MM.1S (cell line): ENCODE measurements around the gene PRKRIP1.
A peak's percentile ranks its signal among the peaks of the same experiment; 100 is the strongest.

ENCODE experiments used
- DNase-seq: peaks from one replicate; pipeline ENCODE4 v3.0.0-alpha.2; 2015
- H2AFZ ChIP-seq: fragments of 300-600 bp; sonication (generic); 2 replicates; pipeline ENCODE4 v1.6.0; 2016; ENCODE audit warnings: antibody characterized with exemption, low read length
- H3F3A ChIP-seq: fragments of 300-600 bp; sonication (generic); 2 replicates; pipeline ENCODE4 v1.6.1; 2016; ENCODE audit warnings: mild to moderate bottlenecking, antibody characterized with exemption, low read length, moderate library complexity, mixed read lengths; ENCODE audit not compliant: insufficient read depth
- H3K27ac ChIP-seq: fragments of 300-600 bp; sonication (generic); 2 replicates; pipeline ENCODE4 v1.5.1; 2016; ENCODE audit warnings: mild to moderate bottlenecking, low read length
- H3K27me3 ChIP-seq: fragments of 300-600 bp; sonication (generic); replicated peaks from 2 replicates; pipeline ENCODE4 v1.6.0; 2016; ENCODE audit warnings: low read length; ENCODE audit not compliant: insufficient read depth
- H3K36me3 ChIP-seq: fragments of 300-600 bp; sonication (generic); replicated peaks from 2 replicates; pipeline ENCODE4 v1.6.1; 2016; ENCODE audit warnings: mild to moderate bottlenecking, low read length, mixed read lengths; ENCODE audit not compliant: insufficient read depth
- H3K4me1 ChIP-seq: fragments of 300-600 bp; sonication (generic); 2 replicates; pipeline ENCODE4 v1.6.1; 2016; ENCODE audit warnings: low read length, mixed read lengths
- H3K4me2 ChIP-seq: fragments of 300-600 bp; sonication (generic); 2 replicates; pipeline ENCODE4 v1.6.0; 2016; ENCODE audit warnings: low read depth, low read length
- H3K4me3 ChIP-seq: fragments of 300-600 bp; sonication (generic); 2 replicates; pipeline ENCODE4 v1.5.1; 2016; ENCODE audit warnings: low read length, mixed read lengths
- H3K79me2 ChIP-seq: fragments of 300-600 bp; sonication (generic); 2 replicates; pipeline ENCODE4 v1.6.1; 2016; ENCODE audit warnings: mixed run types, low read length, mixed read lengths
- H3K9ac ChIP-seq: fragments of 300-600 bp; sonication (generic); 2 replicates; pipeline ENCODE4 v1.6.1; 2016; ENCODE audit warnings: low read length, mixed read lengths
- H3K9me2 ChIP-seq: fragments of 300-600 bp; sonication (generic); replicated peaks from 2 replicates; pipeline ENCODE4 v1.6.1; 2016; ENCODE audit warnings: mild to moderate bottlenecking, low read length, mixed read lengths; ENCODE audit not compliant: insufficient read depth
- H3K9me3 ChIP-seq: fragments of 300-600 bp; sonication (generic); replicated peaks from 2 replicates; pipeline ENCODE4 v1.6.1; 2016; ENCODE audit warnings: mild to moderate bottlenecking, low read length, mixed read lengths; ENCODE audit not compliant: insufficient read depth
- H4K20me1 ChIP-seq: fragments of 300-600 bp; sonication (generic); 2 replicates; pipeline ENCODE4 v1.6.1; 2016; ENCODE audit warnings: mild to moderate bottlenecking, low read length, moderate library complexity, mixed read lengths; ENCODE audit not compliant: insufficient read depth
- EZH2 ChIP-seq: fragments of 300-600 bp; sonication (generic); optimal IDR thresholded peaks from 2 replicates; pipeline ENCODE3; 2017; ENCODE audit warnings: low read depth, mild to moderate bottlenecking, antibody characterized with exemption, low read length, mixed read lengths
- EZH2phosphoT487 ChIP-seq: fragments of 300-600 bp; sonication (generic); IDR thresholded peaks from 2 replicates; pipeline ENCODE4 v1.6.1; 2018; ENCODE audit warnings: antibody characterized with exemption, low read length
- TF ChIP-seq, protein P1 (sequence below): fragments of 300-600 bp; sonication (generic); IDR thresholded peaks from 2 replicates; pipeline ENCODE4 v1.5.1; 2016; ENCODE audit warnings: antibody characterized with exemption, low read length, mixed read lengths

Gene PRKRIP1

DNA sequence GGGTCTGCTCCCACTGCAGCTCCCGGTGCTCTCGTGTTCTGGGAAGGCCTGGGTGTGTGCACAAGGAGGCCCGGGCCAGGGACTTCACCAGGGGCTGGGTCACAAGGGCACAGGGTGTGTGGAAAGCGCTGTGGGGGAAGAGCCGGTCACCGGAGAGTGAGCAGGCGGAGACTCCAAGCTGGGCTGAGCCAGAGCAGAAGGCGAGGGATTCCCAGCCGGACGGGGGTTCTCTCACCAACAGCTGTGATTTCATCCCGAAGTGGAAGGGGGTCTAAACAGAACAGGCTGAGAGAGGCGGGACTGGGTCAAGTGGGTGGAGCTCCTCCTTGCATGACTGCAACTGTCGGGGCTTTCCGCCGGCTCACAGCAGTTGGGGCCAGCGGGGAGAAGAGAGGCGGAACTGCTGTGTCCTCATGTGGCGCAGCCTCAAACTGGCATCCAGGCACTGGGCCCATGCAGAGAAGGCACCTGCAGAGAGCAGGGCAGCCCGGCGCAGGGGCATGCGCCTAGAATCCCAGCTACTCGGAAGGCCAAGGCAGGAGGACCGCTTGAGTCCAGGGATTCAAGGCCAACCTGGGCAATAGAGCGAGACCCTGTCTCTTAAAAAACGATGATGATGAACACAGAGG, 29.6 kb downstream of the PRKRIP1 start:
- Histone ChIP-seq H3F3A (peaks cover 43% of the 10 kb centered on the region), H3K4me2 (peak overlapping the region; percentile 84)

DNA sequence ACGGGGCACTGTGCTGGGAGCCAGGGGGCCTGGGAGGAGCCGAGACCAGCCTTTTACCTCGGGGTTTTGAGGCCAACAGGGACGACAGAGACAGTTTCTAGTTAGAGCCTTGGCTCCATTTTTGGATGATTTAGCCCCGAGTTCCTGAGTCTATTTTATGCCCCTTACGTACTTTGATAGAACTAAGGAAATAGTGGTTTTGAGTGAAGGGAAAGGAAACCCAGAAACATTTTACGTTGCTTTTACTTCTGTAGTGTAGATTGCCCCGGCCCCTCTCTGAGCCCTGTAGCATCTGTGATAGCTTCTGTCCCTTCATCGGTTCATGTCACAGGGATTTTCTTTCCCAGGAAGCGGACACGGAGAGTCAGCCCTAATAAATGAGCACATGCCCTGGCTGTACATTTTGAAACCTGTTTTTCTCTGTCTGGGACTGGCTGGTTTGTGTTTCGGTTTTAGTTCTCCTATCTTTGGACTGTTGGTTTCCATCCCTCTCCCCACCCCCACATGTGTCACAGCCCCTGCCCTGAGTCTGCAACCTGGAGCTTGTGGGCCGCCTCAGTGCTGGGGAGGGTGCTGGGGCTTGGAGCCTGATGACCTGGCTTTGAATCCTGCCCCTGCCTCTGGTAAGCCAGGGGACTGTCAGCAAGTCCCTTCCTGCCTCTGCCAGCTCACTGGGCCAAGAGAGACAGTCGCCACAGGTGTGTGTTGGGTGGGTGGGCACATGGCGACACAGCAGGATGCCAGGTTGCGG, 30.3 kb downstream of the PRKRIP1 start:
- TF ChIP-seq EZH2 (no peak), EZH2phosphoT487 (no peak)
- TF ChIP-seq, protein P1, sequence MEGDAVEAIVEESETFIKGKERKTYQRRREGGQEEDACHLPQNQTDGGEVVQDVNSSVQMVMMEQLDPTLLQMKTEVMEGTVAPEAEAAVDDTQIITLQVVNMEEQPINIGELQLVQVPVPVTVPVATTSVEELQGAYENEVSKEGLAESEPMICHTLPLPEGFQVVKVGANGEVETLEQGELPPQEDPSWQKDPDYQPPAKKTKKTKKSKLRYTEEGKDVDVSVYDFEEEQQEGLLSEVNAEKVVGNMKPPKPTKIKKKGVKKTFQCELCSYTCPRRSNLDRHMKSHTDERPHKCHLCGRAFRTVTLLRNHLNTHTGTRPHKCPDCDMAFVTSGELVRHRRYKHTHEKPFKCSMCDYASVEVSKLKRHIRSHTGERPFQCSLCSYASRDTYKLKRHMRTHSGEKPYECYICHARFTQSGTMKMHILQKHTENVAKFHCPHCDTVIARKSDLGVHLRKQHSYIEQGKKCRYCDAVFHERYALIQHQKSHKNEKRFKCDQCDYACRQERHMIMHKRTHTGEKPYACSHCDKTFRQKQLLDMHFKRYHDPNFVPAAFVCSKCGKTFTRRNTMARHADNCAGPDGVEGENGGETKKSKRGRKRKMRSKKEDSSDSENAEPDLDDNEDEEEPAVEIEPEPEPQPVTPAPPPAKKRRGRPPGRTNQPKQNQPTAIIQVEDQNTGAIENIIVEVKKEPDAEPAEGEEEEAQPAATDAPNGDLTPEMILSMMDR: no peak
- Histone ChIP-seq H3K27ac (peak overlapping the region; percentile 98), H3K27me3 (no peaks in the 10 kb centered on the region), H4K20me1 (no peaks in the 10 kb centered on the region), H3K4me2 (peak overlapping the region; percentile 84), H3K79me2 (peaks cover 27% of the 10 kb centered on the region), H3K9me2 (no peaks in the 10 kb centered on the region), H3K9ac (peak overlapping the region; percentile 93), H3K36me3 (no peaks in the 10 kb centered on the region; the same call in 1 of the 2 replicates), H3K9me3 (no peaks in the 10 kb centered on the region), H3F3A (peaks cover 46% of the 10 kb centered on the region), H2AFZ (no peak overlapping the region), H3K4me3 (peak overlapping the region; percentile 49), H3K4me1 (peaks cover 67% of the 10 kb centered on the region)
- DNase-seq: peak; percentile 95

More for the DNA sequence above, 29.6 kb downstream of the PRKRIP1 start:
- TF ChIP-seq EZH2phosphoT487: no peak
- TF ChIP-seq EZH2: no peak
- TF ChIP-seq, protein P1: no peak
- peak; percentile 97 for DNase-seq
- no peak overlapping the region for H2AFZ ChIP-seq
- peak overlapping the region; percentile 93 for H3K9ac ChIP-seq
- peaks cover 60% of the 10 kb centered on the region for H3K4me1 ChIP-seq
- H3K9me2 ChIP-seq: no peaks in the 10 kb centered on the region
- no peaks in the 10 kb centered on the region for H3K27me3 ChIP-seq
- no peaks in the 10 kb centered on the region for H3K9me3 ChIP-seq
- peak overlapping the region; percentile 98 for H3K27ac ChIP-seq
- H4K20me1 ChIP-seq: no peaks in the 10 kb centered on the region
- peak overlapping the region; percentile 45 for H3K4me3 ChIP-seq
- peaks cover 29% of the 10 kb centered on the region for H3K79me2 ChIP-seq
- H3K36me3 ChIP-seq: peaks cover 1% of the 10 kb centered on the region

DNA sequence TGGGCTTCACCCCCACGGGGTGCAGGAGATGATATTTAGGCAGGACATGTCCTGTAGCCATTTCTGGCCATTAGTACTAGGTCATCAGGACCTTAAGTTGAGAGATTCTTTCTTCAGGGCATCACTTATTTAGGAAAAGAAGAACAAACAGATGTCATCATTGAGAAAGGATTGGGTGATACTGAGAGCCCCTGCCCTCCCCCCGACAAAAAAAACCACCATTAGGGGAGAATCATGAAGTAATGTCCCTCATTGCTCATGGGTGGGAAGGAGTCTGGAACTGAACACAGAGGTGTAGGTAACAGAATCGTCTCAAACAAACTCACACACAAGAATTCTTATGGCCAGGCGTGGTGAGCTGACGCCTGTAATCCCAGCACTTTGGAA, 30.8 kb downstream of the PRKRIP1 start:
- DNase-seq: no peak
- no peaks in the 10 kb centered on the region for H4K20me1 ChIP-seq
- peak overlapping the region; percentile 98 for H3K27ac ChIP-seq
- H3F3A ChIP-seq: peaks cover 52% of the 10 kb centered on the region
- peaks cover 73% of the 10 kb centered on the region for H3K4me1 ChIP-seq
- peak overlapping the region; percentile 84 for H3K4me2 ChIP-seq
- no peaks in the 10 kb centered on the region for H3K36me3 ChIP-seq
- H3K9ac ChIP-seq: peak overlapping the region; percentile 93
- H3K9me2 ChIP-seq: no peaks in the 10 kb centered on the region
- TF ChIP-seq, protein P1: no peak
- TF ChIP-seq EZH2 (no peak), EZH2phosphoT487 (no peak)
- peak overlapping the region; percentile 49 for H3K4me3 ChIP-seq
- H3K27me3 ChIP-seq: no peaks in the 10 kb centered on the region
- no peak overlapping the region for H2AFZ ChIP-seq
- no peaks in the 10 kb centered on the region for H3K9me3 ChIP-seq
- H3K79me2 ChIP-seq: peaks cover 27% of the 10 kb centered on the region
